Transverse colon (tissue), 3 donors: ENCODE data around the gene FGFR2.

ENCODE experiments used
- POLR2A ChIP-seq: fragments of 450-650 bp; IDR thresholded peaks from one replicate; pipeline ENCODE4 v1.6.1; 2016; ENCODE audit warnings: antibody characterized with exemption, mild to moderate bottlenecking, moderate library complexity
- TF ChIP-seq, protein P1 (sequence below), 5 experiments: fragments of 200-600 bp in 3 of 5; fragments of 450-650 bp in 2 of 5; sonication (generic) in 3 of 5; IDR thresholded peaks; 1 replicate in 2 of 5; 2 replicates in 3 of 5; pipeline ENCODE4 v1.5.1; 2016 to 2017; ENCODE audit warnings: antibody characterized with exemption in 5 of 5, inconsistent platforms in 3 of 5, mild to moderate bottlenecking in 2 of 5, moderate library complexity in 1 of 5

DNA sequence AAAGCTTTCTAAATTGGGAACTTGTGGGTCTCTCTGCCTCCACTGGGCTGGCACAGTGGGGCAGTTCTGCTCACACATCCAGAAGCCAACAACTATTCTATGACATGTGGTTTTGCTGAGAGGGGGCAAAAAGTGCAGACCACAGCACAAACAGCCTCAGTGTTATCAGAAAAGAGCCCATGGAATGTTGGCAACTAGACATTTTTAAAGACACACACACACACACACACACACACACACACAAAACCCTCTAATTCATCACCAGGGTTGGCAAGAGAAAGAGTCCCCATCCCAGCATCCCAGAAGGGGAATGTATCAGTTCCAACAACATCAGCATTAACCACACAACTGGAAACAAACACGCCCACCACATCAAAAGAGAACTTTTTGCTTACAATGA, 117.1 kb downstream of the FGFR2 start:
- TF ChIP-seq POLR2A: no peak
- TF ChIP-seq, protein P1, sequence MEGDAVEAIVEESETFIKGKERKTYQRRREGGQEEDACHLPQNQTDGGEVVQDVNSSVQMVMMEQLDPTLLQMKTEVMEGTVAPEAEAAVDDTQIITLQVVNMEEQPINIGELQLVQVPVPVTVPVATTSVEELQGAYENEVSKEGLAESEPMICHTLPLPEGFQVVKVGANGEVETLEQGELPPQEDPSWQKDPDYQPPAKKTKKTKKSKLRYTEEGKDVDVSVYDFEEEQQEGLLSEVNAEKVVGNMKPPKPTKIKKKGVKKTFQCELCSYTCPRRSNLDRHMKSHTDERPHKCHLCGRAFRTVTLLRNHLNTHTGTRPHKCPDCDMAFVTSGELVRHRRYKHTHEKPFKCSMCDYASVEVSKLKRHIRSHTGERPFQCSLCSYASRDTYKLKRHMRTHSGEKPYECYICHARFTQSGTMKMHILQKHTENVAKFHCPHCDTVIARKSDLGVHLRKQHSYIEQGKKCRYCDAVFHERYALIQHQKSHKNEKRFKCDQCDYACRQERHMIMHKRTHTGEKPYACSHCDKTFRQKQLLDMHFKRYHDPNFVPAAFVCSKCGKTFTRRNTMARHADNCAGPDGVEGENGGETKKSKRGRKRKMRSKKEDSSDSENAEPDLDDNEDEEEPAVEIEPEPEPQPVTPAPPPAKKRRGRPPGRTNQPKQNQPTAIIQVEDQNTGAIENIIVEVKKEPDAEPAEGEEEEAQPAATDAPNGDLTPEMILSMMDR (IDR thresholded peaks at IDR 0.05): no peak
